H9 (cell line): Measurements from ENCODE around the gene ZNF526. TPM values are rescaled to one million over a fixed set of nuclear protein-coding genes. Genes with fewer than 3 reads are reported as not detected.
A peak's percentile ranks its signal among the peaks of the same experiment; 100 is the strongest.

ENCODE experiments used
- DNase-seq: peaks from one replicate; pipeline ENCODE4 v3.0.0-alpha.2; 2017
- H2AFZ ChIP-seq: one replicate; pipeline ENCODE4 v1.6.1; 2013; ENCODE audit warnings: mild to moderate bottlenecking, low read length, control low read depth, moderate library complexity
- H2AK5ac ChIP-seq: 2 replicates; pipeline ENCODE4 v1.6.1; 2013; ENCODE audit warnings: low read length, control low read depth, mixed read lengths; ENCODE audit not compliant: insufficient read length
- H2BK120ac ChIP-seq: one replicate; pipeline ENCODE4 v1.6.1; 2013; ENCODE audit warnings: low read depth, mild to moderate bottlenecking, low read length, control low read depth, inconsistent platforms; ENCODE audit not compliant: poor library complexity, severe bottlenecking
- H2BK12ac ChIP-seq: 2 replicates; pipeline ENCODE4 v1.6.1; 2013; ENCODE audit warnings: low read length, control low read depth, mixed read lengths, low read depth; ENCODE audit not compliant: insufficient read length
- H2BK15ac ChIP-seq: 2 replicates; pipeline ENCODE4 v1.6.1; 2013; ENCODE audit warnings: low read depth, low read length, control low read depth
- H2BK20ac ChIP-seq: one replicate; pipeline ENCODE4 v1.6.1; 2013; ENCODE audit warnings: low read depth, mild to moderate bottlenecking, low read length, control low read depth, inconsistent platforms; ENCODE audit not compliant: poor library complexity, severe bottlenecking
- H2BK5ac ChIP-seq: 2 replicates; pipeline ENCODE4 v1.6.1; 2013; ENCODE audit warnings: low read length, control low read depth, mixed read lengths; ENCODE audit not compliant: insufficient read length
- H3K14ac ChIP-seq: 2 replicates; pipeline ENCODE4 v1.6.1; 2013; ENCODE audit warnings: low read length, control low read depth; ENCODE audit not compliant: insufficient read depth
- H3K18ac ChIP-seq: 2 replicates; pipeline ENCODE4 v1.6.1; 2013; ENCODE audit warnings: low read depth, mild to moderate bottlenecking, mixed read lengths, low read length, control low read depth; ENCODE audit not compliant: insufficient read length
- H3K23ac ChIP-seq: 2 replicates; pipeline ENCODE4 v1.6.1; 2013; ENCODE audit warnings: low read length, control low read depth, mixed read lengths, low read depth; ENCODE audit not compliant: insufficient read length
- H3K23me2 ChIP-seq: 2 replicates; pipeline ENCODE4 v1.6.1; 2013; ENCODE audit warnings: low read depth, mild to moderate bottlenecking, mixed read lengths, low read length, control low read depth; ENCODE audit not compliant: insufficient read length, poor library complexity, severe bottlenecking
- H3K27ac ChIP-seq: 2 replicates; pipeline ENCODE4 v1.5.1; 2013; ENCODE audit warnings: low read length, control low read depth, mixed read lengths, low read depth; ENCODE audit not compliant: insufficient read length
- H3K27me3 ChIP-seq: 2 replicates; pipeline ENCODE4 v1.6.1; 2013; ENCODE audit warnings: low read length, control low read depth, inconsistent platforms; ENCODE audit not compliant: insufficient read depth
- H3K4ac ChIP-seq: 2 replicates; pipeline ENCODE4 v1.6.1; 2013; ENCODE audit warnings: low read depth, mild to moderate bottlenecking, control low read depth, inconsistent platforms, low read length, moderate library complexity
- H3K4me1 ChIP-seq: 2 replicates; pipeline ENCODE4 v1.6.1; 2013; ENCODE audit warnings: low read length, control low read depth, inconsistent platforms; ENCODE audit not compliant: insufficient read depth
- H3K4me2 ChIP-seq: 2 replicates; pipeline ENCODE4 v1.6.1; 2013; ENCODE audit warnings: low read length, control low read depth, mixed read lengths; ENCODE audit not compliant: insufficient read length, insufficient read depth
- H3K56ac ChIP-seq: 2 replicates; pipeline ENCODE4 v1.6.1; 2013; ENCODE audit warnings: low read depth, mild to moderate bottlenecking, mixed read lengths, low read length, control low read depth; ENCODE audit not compliant: insufficient read length
- H3K79me1 ChIP-seq: 2 replicates; pipeline ENCODE4 v1.6.1; 2013; ENCODE audit warnings: low read depth, mild to moderate bottlenecking, moderate library complexity, low read length, control low read depth, inconsistent platforms; ENCODE audit not compliant: insufficient read depth, poor library complexity, severe bottlenecking
- H3K79me2 ChIP-seq: 2 replicates; pipeline ENCODE4 v1.6.1; 2013; ENCODE audit warnings: low read length, control low read depth, inconsistent platforms; ENCODE audit not compliant: insufficient read depth
- H3K9ac ChIP-seq: 2 replicates; pipeline ENCODE4 v1.6.1; 2013; ENCODE audit warnings: low read length, control low read depth, mixed read lengths; ENCODE audit not compliant: insufficient read length; ENCODE audit errors: extremely low read depth
- H3K9me3 ChIP-seq: one replicate; pipeline ENCODE4 v1.6.1; 2013; ENCODE audit warnings: low read depth, low read length, inconsistent platforms; ENCODE audit not compliant: control insufficient read depth
- H3T11ph ChIP-seq: one replicate; pipeline ENCODE4 v1.6.1; 2013; ENCODE audit warnings: mild to moderate bottlenecking, low read length, control low read depth, inconsistent platforms
- H4K20me1 ChIP-seq: one replicate; pipeline ENCODE4 v1.6.1; 2013; ENCODE audit not compliant: control insufficient read depth, insufficient read length, insufficient read depth
- H4K5ac ChIP-seq: 2 replicates; pipeline ENCODE4 v1.6.1; 2013; ENCODE audit warnings: low read depth, mild to moderate bottlenecking, mixed read lengths, low read length, control low read depth; ENCODE audit not compliant: insufficient read length
- H4K8ac ChIP-seq: replicated peaks from 2 replicates; pipeline ENCODE4 v1.6.1; 2013; ENCODE audit warnings: low read length, control low read depth, mixed read lengths, low read depth; ENCODE audit not compliant: insufficient read length
- H4K91ac ChIP-seq: 2 replicates; pipeline ENCODE4 v1.6.1; 2013; ENCODE audit warnings: low read depth, mild to moderate bottlenecking, moderate library complexity, mixed read lengths, low read length, control low read depth; ENCODE audit not compliant: insufficient read length
- H3K27ac Mint-ChIP-seq, 3 experiments: 2 replicates in 2 of 3; 3 replicates in 1 of 3; pipeline ENCODE4 v1.8.0; 2020 to 2021; ENCODE audit warnings: mixed read lengths in 3 of 3, mild to moderate bottlenecking in 1 of 3, moderate library complexity in 1 of 3
- H3K27me3 Mint-ChIP-seq: 2 replicates; pipeline ENCODE4 v1.8.0; 2021; ENCODE audit warnings: low read depth, mild to moderate bottlenecking, moderate library complexity, mixed read lengths
- H3K36me3 Mint-ChIP-seq, 3 experiments: 2 replicates in 2 of 3; 3 replicates in 1 of 3; pipeline ENCODE4 v1.8.0; 2020 to 2021; ENCODE audit warnings: low read depth in 3 of 3, mixed read lengths in 3 of 3; ENCODE audit not compliant: insufficient read depth in 1 of 3
- H3K4me1 Mint-ChIP-seq, 2 experiments: 2 replicates each; pipeline ENCODE4 v1.8.0; 2020; ENCODE audit warnings: mixed read lengths in 2 of 2
- H3K4me3 Mint-ChIP-seq, 2 experiments: 2 replicates in 1 of 2; 3 replicates in 1 of 2; pipeline ENCODE4 v1.8.0; 2020 to 2021; ENCODE audit warnings: mild to moderate bottlenecking in 2 of 2, mixed read lengths in 2 of 2, moderate library complexity in 1 of 2
- H3K9me3 Mint-ChIP-seq, 2 experiments: 2 replicates in 1 of 2; 3 replicates in 1 of 2; pipeline ENCODE4 v1.8.0; 2020; ENCODE audit warnings: mild to moderate bottlenecking in 2 of 2, mixed read lengths in 2 of 2, moderate library complexity in 1 of 2
- CTCF ChIP-seq: fragments of 200-600 bp; sonication (generic); conservative IDR thresholded peaks from 3 replicates; pipeline ENCODE4 v1.8.0; 2021; ENCODE audit warnings: antibody characterized with exemption, mild to moderate bottlenecking
- WGBS: extraction: QIAGEN DNeasy Blood & Tissue Kit; methylation state at CpG from one replicate; pipeline ENCODE4 v1.1.7; 2013; ENCODE audit warnings: missing lambda C conversion rate, low lambda C conversion rate, mixed read lengths; ENCODE audit not compliant: insufficient read length; ENCODE audit errors: extremely low coverage; 5-methylcytosine and 5-hydroxymethylcytosine counted together
- total RNA-seq: library from RNA; stranded (reverse); gene quantifications from 2 replicates; pipeline ENCODE4 v1.2.1, GENCODE V29; 2021

ZNF526 gene
- total RNA-seq, 1 experiment from 2014 or later: 20.5 TPM

GRCh38 chr19:42229301-42229854 is 9.3 kb downstream of the ZNF526 start:
- no peak overlapping the region; a peak in 1 of 5 replicates for H3K4me3 Mint-ChIP-seq
- no peak overlapping the region for H4K5ac ChIP-seq
- H2BK12ac ChIP-seq: no peak overlapping the region
- WGBS: no CpG with 5 or more reads among the region's 4 CpGs
- H3K36me3 Mint-ChIP-seq: peaks cover 43 to 93% (median 85%) of the 10 kb centered on the region in 3 experiments; a peak in 6 of 7 replicates
- no peak for DNase-seq
- no peak overlapping the region for H3K14ac ChIP-seq
- peaks cover 2% of the 10 kb centered on the region; the same call in 1 of the 2 replicates for H3K79me2 ChIP-seq
- no peak overlapping the region for H2BK120ac ChIP-seq
- no peak; the same call in 2 of the 3 replicates for TF ChIP-seq CTCF
- H3K27ac ChIP-seq: no peak overlapping the region
- H3K9ac ChIP-seq: no peak overlapping the region
- no peak overlapping the region for H3T11ph ChIP-seq
- H3K27me3 Mint-ChIP-seq: no peaks in the 10 kb centered on the region
- no peaks in the 10 kb centered on the region for H3K79me1 ChIP-seq
- no peak overlapping the region for H3K4ac ChIP-seq
- H2BK20ac ChIP-seq: no peak overlapping the region
- H3K4me1 ChIP-seq: no peaks in the 10 kb centered on the region
- peak overlapping the region in 1 of 3 experiments; percentile 48; a peak in 3 of 7 replicates for H3K27ac Mint-ChIP-seq
- no peak overlapping the region for H2BK15ac ChIP-seq
- no peaks in the 10 kb centered on the region for H3K23me2 ChIP-seq
- no peak overlapping the region for H4K91ac ChIP-seq
- no peak overlapping the region for H3K4me2 ChIP-seq
- no peak overlapping the region for H4K8ac ChIP-seq
- H3K9me3 ChIP-seq: no peaks in the 10 kb centered on the region
- no peak overlapping the region for H3K18ac ChIP-seq
- no peaks in the 10 kb centered on the region for H4K20me1 ChIP-seq
- H2AFZ ChIP-seq: no peak overlapping the region
- no peaks in the 10 kb centered on the region for H3K27me3 ChIP-seq
- H3K56ac ChIP-seq: no peak overlapping the region
- H2BK5ac ChIP-seq: no peak overlapping the region
- H3K9me3 Mint-ChIP-seq: no peaks in the 10 kb centered on the region
- H2AK5ac ChIP-seq: no peak overlapping the region
- H3K4me1 Mint-ChIP-seq: peaks cover 0 to 6% of the 10 kb centered on the region in 2 experiments; a peak in 1 of 4 replicates
- H3K23ac ChIP-seq: no peak overlapping the region
